HCT116 (cell line): ENCODE data around the gene ROR2.

ENCODE experiments used
- EGR1 ChIP-seq: IDR thresholded peaks from 2 replicates; pipeline ENCODE4 v1.6.1; 2012; ENCODE audit warnings: low read depth
- EZH2phosphoT487 ChIP-seq: fragments of 200-600 bp; IDR thresholded peaks from 2 replicates; pipeline ENCODE4 v1.6.1; 2018; ENCODE audit warnings: antibody characterized with exemption, borderline replicate concordance
- JUND ChIP-seq: IDR thresholded peaks from 2 replicates; pipeline ENCODE4 v1.6.1; 2012
- MAX ChIP-seq: IDR thresholded peaks from 2 replicates; pipeline ENCODE4 v1.6.1; 2012
- POLR2A ChIP-seq: IDR thresholded peaks from 2 replicates; pipeline ENCODE4 v1.7.0; 2011; ENCODE audit warnings: borderline replicate concordance; ENCODE audit not compliant: insufficient read depth, insufficient read length; ENCODE audit errors: extremely low read depth
- SIN3A ChIP-seq: IDR thresholded peaks from 2 replicates; pipeline ENCODE4 v1.6.1; 2012; ENCODE audit warnings: low read depth
- SRF ChIP-seq: IDR thresholded peaks from 2 replicates; pipeline ENCODE4 v1.6.1; 2012; ENCODE audit warnings: low read depth
- TF ChIP-seq, protein P1 (sequence below), 3 experiments: fragments of 200-600 bp in 1 of 3; sonication (generic) in 1 of 3; IDR thresholded peaks in 2 of 3; conservative IDR thresholded peaks in 1 of 3; 2 replicates each; pipeline ENCODE4 v1.5.1; 2012 to 2017; ENCODE audit warnings: low read depth in 2 of 3, low read length in 2 of 3, antibody characterized with exemption in 1 of 3, borderline replicate concordance in 1 of 3, control low read depth in 1 of 3, mild to moderate bottlenecking in 1 of 3, mixed read lengths in 1 of 3, mixed run types in 1 of 3, moderate library complexity in 1 of 3; ENCODE audit not compliant: insufficient read depth in 1 of 3

DNA sequence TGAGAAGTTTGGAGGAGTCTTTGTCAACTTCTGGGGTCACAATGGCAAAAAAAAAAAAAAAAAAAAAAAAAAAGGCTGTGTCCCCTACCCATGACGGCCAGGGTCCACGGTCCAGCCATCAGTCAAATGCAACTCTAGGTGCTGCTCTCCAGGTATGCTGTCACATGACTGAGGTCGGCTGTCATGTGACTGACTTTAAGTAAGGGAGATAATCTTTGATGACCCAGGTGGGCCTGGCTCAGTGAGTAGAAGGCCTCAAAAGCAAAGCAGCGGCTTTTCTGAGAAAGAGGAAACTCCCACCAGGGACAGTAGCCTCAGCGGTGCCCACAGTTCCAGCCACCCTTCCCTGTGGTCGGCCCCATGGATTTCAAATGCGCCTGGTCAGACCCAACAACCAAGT lies 117.7 kb downstream of the ROR2 start:
- TF ChIP-seq EZH2phosphoT487, result no peak
- no peak for TF ChIP-seq SIN3A
- no peak for TF ChIP-seq POLR2A
- no peak for TF ChIP-seq JUND
- TF ChIP-seq, protein P1, sequence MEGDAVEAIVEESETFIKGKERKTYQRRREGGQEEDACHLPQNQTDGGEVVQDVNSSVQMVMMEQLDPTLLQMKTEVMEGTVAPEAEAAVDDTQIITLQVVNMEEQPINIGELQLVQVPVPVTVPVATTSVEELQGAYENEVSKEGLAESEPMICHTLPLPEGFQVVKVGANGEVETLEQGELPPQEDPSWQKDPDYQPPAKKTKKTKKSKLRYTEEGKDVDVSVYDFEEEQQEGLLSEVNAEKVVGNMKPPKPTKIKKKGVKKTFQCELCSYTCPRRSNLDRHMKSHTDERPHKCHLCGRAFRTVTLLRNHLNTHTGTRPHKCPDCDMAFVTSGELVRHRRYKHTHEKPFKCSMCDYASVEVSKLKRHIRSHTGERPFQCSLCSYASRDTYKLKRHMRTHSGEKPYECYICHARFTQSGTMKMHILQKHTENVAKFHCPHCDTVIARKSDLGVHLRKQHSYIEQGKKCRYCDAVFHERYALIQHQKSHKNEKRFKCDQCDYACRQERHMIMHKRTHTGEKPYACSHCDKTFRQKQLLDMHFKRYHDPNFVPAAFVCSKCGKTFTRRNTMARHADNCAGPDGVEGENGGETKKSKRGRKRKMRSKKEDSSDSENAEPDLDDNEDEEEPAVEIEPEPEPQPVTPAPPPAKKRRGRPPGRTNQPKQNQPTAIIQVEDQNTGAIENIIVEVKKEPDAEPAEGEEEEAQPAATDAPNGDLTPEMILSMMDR (IDR thresholded peaks at IDR 0.05 in 2 of 3, conservative IDR thresholded peaks at IDR 0.05 in 1 of 3; ENCODE audit: borderline replicate concordance in 1 of 3, insufficient read depth in 1 of 3, low read depth in 2 of 3, low read length in 2 of 3), result no peak
- TF ChIP-seq SRF, result no peak
- no peak for TF ChIP-seq MAX
- no peak for TF ChIP-seq EGR1
